Lower leg skin (tissue), 4 donors: Measurements from ENCODE around the gene ESRRB. TPM values are rescaled to one million over a fixed set of nuclear protein-coding genes. Genes with fewer than 3 reads are reported as not detected.

Experiments used
- DNase-seq, 2 donors: peaks; one replicate each; pipeline ENCODE4 v3.0.0-alpha.2; 2019; ENCODE audit warnings: low spot score in 2 of 2
- H3K4me3 ChIP-seq: fragments of 200-600 bp; sonication (generic); 2 replicates; pipeline ENCODE4 v1.5.1; 2017; ENCODE audit warnings: mild to moderate bottlenecking, low read depth; ENCODE audit not compliant: poor library complexity, severe bottlenecking
- CTCF ChIP-seq, 3 donors: fragments of 450-650 bp; IDR thresholded peaks; one replicate each; pipeline ENCODE4 v1.5.1; 2016; ENCODE audit warnings: antibody characterized with exemption in 3 of 3, mild to moderate bottlenecking in 3 of 3, moderate library complexity in 2 of 3
- POLR2A ChIP-seq, 2 donors: fragments of 450-650 bp; IDR thresholded peaks; one replicate each; pipeline ENCODE4 v1.6.1; 2016 to 2017; ENCODE audit warnings: antibody characterized with exemption in 2 of 2, mild to moderate bottlenecking in 1 of 2, moderate library complexity in 1 of 2
- WGBS, 2 donors: methylation state at CpG; one replicate each; pipeline ENCODE4 v1.1.5; 2018; 5-methylcytosine and 5-hydroxymethylcytosine counted together
- intact Hi-C: fragments of 100-400 bp; cut with DNase I; formaldehyde crosslinking; loops from one replicate; pipeline ENCODE4 v1.15.0; 2023; ENCODE audit warnings: low total_unique reads
- total RNA-seq, 4 donors: library from RNA; depleted of rRNA; stranded (reverse); fragments of >200 nt; gene quantifications; one replicate each; pipeline ENCODE4 v1.1.0, GENCODE V29; 2016

Gene ESRRB
- total RNA-seq, 4 donors from 2014 or later, result 0.08 to 1.1 (median 0.19) TPM; not detected in 1

- 76 to 86% methylated on average over 14 to 18 of the region's 19 CpGs for whole genome bisulfite sequencing, 2 donors
- H3K4me3 ChIP-seq, result no peak overlapping the region
- TF ChIP-seq POLR2A (IDR thresholded peaks at IDR 0.05), result no peak
- TF ChIP-seq CTCF (IDR thresholded peaks at IDR 0.05), result no peak
- intact Hi-C loops, result no loop called here
- DNase-seq, result no peak
These were observed 121.9 kb downstream of the ESRRB start for GRCh38 chr14:76497550-76498462.

GRCh38 chr14:76498463-76498935 is 122.6 kb downstream of the ESRRB start:
- 87 to 89% methylated on average over 11 to 12 of the region's 13 CpGs for WGBS, 2 donors
- intact Hi-C loops, result no loop called here
- DNase-seq, result no peak
- H3K4me3 ChIP-seq, result no peak overlapping the region
- TF ChIP-seq CTCF (IDR thresholded peaks at IDR 0.05) (no peak), POLR2A (IDR thresholded peaks at IDR 0.05) (no peak)

GRCh38 chr14:76498976-76499375 is 123.0 kb downstream of the ESRRB start:
- no peak for DNase-seq
- no peak for TF ChIP-seq POLR2A (IDR thresholded peaks at IDR 0.05)
- no peak for TF ChIP-seq CTCF (IDR thresholded peaks at IDR 0.05)
- no peak overlapping the region for H3K4me3 ChIP-seq
- intact Hi-C loops, result no loop called here
- WGBS, 2 donors, result 84 to 90% methylated on average over 12 of the region's 12 CpGs

- WGBS, 2 donors, result 85 to 87% methylated on average over 8 of the region's 8 CpGs
These were observed 123.5 kb downstream of the ESRRB start for GRCh38 chr14:76499399-76499798.

GRCh38 chr14:76500011-76500410 is 124.1 kb downstream of the ESRRB start:
- 35 to 40% methylated on average over 3 to 6 of the region's 6 CpGs for WGBS, 2 donors
- H3K4me3 ChIP-seq, result no peak overlapping the region
- TF ChIP-seq POLR2A (IDR thresholded peaks at IDR 0.05) (no peak), CTCF (IDR thresholded peaks at IDR 0.05) (no peak)
- intact Hi-C loops, result no loop called here
- no peak for DNase-seq

More at GRCh38 chr14:76499399-76499798, 123.5 kb downstream of the ESRRB start:
- intact Hi-C loops, result no loop called here
- DNase-seq, result no peak
- TF ChIP-seq CTCF (IDR thresholded peaks at IDR 0.05) (no peak), POLR2A (IDR thresholded peaks at IDR 0.05) (no peak)
- H3K4me3 ChIP-seq, result no peak overlapping the region
